Gastroesophageal sphincter (tissue), 4 donors: ENCODE data around the gene PIK3IP1. TPM values are rescaled to one million over a fixed set of nuclear protein-coding genes. Genes with fewer than 3 reads are reported as not detected.

ENCODE experiments used
- ATAC-seq: fragments of 150-250 bp; one replicate; pipeline ENCODE4 v1.9.1; 2016; ENCODE audit warnings: mild to moderate bottlenecking, moderate library complexity
- H3K27ac ChIP-seq, 4 donors: fragments of 200-600 bp; sonication (generic) in 3 of 4; 1 replicate in 3 of 4; 2 replicates in 1 of 4; pipeline ENCODE4 v1.5.1; 2016 to 2019
- H3K27me3 ChIP-seq: fragments of 200-600 bp; sonication (generic); one replicate; pipeline ENCODE4 v1.5.1; 2019
- H3K36me3 ChIP-seq, 2 donors: fragments of 200-600 bp; sonication (generic); one replicate each; pipeline ENCODE4 v1.5.1; 2019; ENCODE audit warnings: control low read depth in 1 of 2
- H3K4me1 ChIP-seq, 3 donors: fragments of 200-600 bp; sonication (generic); 1 replicate in 2 of 3; 2 replicates in 1 of 3; pipeline ENCODE4 v1.5.1; 2016 to 2019; ENCODE audit warnings: control low read depth in 2 of 3
- H3K4me3 ChIP-seq, 2 donors: fragments of 200-600 bp; sonication (generic); one replicate each; pipeline ENCODE4 v1.5.1; 2019; ENCODE audit warnings: mild to moderate bottlenecking in 1 of 2, moderate library complexity in 1 of 2
- H3K9me3 ChIP-seq, 3 donors: fragments of 200-600 bp; sonication (generic); one replicate each; pipeline ENCODE4 v1.5.1; 2017 to 2019; ENCODE audit warnings: control low read depth in 2 of 3
- EP300 ChIP-seq: sonication (generic); formaldehyde crosslinking; IDR thresholded peaks from one replicate; pipeline ENCODE4 v1.6.1; 2017; ENCODE audit warnings: antibody characterized with exemption, mild to moderate bottlenecking
- POLR2A ChIP-seq, 2 donors: fragments of 450-650 bp; IDR thresholded peaks; one replicate each; pipeline ENCODE4 v1.6.1; 2017; ENCODE audit warnings: antibody characterized with exemption in 2 of 2, mild to moderate bottlenecking in 2 of 2, moderate library complexity in 1 of 2
- POLR2AphosphoS5 ChIP-seq: sonication (generic); formaldehyde crosslinking; IDR thresholded peaks from one replicate; pipeline ENCODE4 v1.6.1; 2017; ENCODE audit warnings: antibody characterized with exemption
- WGBS, 2 donors: methylation state at CpG; one replicate each; pipeline ENCODE4 v1.1.5; 2018; ENCODE audit warnings: low coverage in 1 of 2; 5-methylcytosine and 5-hydroxymethylcytosine counted together
- total RNA-seq, 4 donors: library from RNA; depleted of rRNA; stranded (reverse); fragments of >200 nt; gene quantifications; one replicate each; pipeline ENCODE4 v1.1.0, GENCODE V29; 2016
- TF ChIP-seq, protein P1 (sequence below), 4 experiments: fragments of 200-600 bp in 2 of 4; fragments of 450-650 bp in 2 of 4; sonication (generic) in 1 of 4; IDR thresholded peaks; one replicate each; pipeline ENCODE4 v1.5.1; 2017 to 2019; ENCODE audit warnings: antibody characterized with exemption in 4 of 4, mild to moderate bottlenecking in 2 of 4, moderate library complexity in 2 of 4

Gene PIK3IP1
- total RNA-seq, 4 donors from 2014 or later = 28.8 to 53.7 (median 37.8) TPM

DNA sequence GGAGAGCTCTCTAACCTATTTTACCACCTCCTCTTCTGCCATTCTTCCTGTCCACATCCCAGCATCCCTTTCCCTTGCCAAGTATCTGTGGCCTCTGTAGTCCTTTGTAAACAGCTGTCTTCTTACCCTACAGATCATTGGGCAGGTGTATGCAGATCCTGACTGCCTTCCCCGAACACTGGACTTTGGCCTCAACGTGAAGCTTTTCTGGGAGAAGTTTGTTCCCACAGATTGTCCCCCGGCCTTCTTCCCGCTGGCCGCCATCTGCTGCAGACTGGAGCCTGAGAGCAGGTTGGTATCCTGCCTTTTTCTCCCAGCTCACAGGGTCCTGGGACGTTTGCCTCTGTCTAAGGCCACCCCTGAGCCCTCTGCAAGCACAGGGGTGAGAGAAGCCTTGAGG is 17.3 kb downstream of the PIK3IP1 start:
- H3K36me3 ChIP-seq = peaks cover 0 to 85% of the 10 kb centered on the region in 2 donors
- no peak overlapping the region for H3K4me3 ChIP-seq
- 85 to 93% methylated on average over 2 to 5 of the region's 6 CpGs for WGBS, 2 donors
- H3K27me3 ChIP-seq = no peaks in the 10 kb centered on the region
- no peak for TF ChIP-seq POLR2AphosphoS5
- TF ChIP-seq POLR2A (IDR thresholded peaks at IDR 0.05) = no peak
- no peak for TF ChIP-seq EP300
- TF ChIP-seq, protein P1, sequence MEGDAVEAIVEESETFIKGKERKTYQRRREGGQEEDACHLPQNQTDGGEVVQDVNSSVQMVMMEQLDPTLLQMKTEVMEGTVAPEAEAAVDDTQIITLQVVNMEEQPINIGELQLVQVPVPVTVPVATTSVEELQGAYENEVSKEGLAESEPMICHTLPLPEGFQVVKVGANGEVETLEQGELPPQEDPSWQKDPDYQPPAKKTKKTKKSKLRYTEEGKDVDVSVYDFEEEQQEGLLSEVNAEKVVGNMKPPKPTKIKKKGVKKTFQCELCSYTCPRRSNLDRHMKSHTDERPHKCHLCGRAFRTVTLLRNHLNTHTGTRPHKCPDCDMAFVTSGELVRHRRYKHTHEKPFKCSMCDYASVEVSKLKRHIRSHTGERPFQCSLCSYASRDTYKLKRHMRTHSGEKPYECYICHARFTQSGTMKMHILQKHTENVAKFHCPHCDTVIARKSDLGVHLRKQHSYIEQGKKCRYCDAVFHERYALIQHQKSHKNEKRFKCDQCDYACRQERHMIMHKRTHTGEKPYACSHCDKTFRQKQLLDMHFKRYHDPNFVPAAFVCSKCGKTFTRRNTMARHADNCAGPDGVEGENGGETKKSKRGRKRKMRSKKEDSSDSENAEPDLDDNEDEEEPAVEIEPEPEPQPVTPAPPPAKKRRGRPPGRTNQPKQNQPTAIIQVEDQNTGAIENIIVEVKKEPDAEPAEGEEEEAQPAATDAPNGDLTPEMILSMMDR (IDR thresholded peaks at IDR 0.05) = no peak
- no peaks in the 10 kb centered on the region for H3K9me3 ChIP-seq
- no peak for ATAC-seq
- H3K27ac ChIP-seq = no peak overlapping the region
- peaks cover 0 to 5% (median 0%) of the 10 kb centered on the region in 3 donors for H3K4me1 ChIP-seq

DNA sequence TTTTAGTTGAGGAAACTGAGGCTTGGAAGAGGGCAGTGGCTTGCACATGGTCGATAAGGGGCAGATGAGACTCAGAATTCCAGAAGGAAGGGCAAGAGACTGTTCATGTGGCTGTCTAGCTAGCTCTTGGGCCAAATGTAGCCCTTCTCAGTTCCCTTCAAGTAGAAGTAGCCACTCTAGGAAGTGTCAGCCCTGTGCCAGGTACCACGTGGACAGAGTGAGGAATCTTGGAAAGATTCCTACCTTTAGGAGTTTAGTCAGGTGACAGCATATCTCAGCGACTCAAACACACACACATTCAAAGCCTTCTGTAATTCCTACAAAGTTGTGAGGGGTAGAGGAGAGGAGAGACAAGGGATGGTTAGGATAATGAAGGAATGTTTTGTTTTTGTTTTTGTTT is 18.3 kb downstream of the PIK3IP1 start:
- Histone ChIP-seq H3K9me3 (no peaks in the 10 kb centered on the region), H3K4me1 (peaks cover 0 to 5% (median 0%) of the 10 kb centered on the region in 3 donors), H3K4me3 (no peak overlapping the region), H3K27ac (no peak overlapping the region), H3K27me3 (no peaks in the 10 kb centered on the region), H3K36me3 (peaks cover 0 to 79% of the 10 kb centered on the region in 2 donors)
- TF ChIP-seq EP300 = no peak
- no peak for TF ChIP-seq POLR2AphosphoS5
- no peak for TF ChIP-seq POLR2A (IDR thresholded peaks at IDR 0.05)
- TF ChIP-seq, protein P1 (IDR thresholded peaks at IDR 0.05) = no peak
- 47 to 60% methylated on average over 1 to 2 of the region's 3 CpGs for WGBS, 2 donors
- no peak for ATAC-seq

GRCh38 chr22:31272522-31273446 is 19.5 kb downstream of the PIK3IP1 start:
- peak overlapping the region in 2 of 4 donors; percentile 48 to 49 for H3K27ac ChIP-seq
- H3K4me1 ChIP-seq = peaks cover 0 to 5% (median 0%) of the 10 kb centered on the region in 3 donors
- H3K9me3 ChIP-seq = no peaks in the 10 kb centered on the region
- no peaks in the 10 kb centered on the region for H3K27me3 ChIP-seq
- WGBS, 2 donors = 68 to 78% methylated on average over 4 to 13 of the region's 15 CpGs
- peaks cover 0 to 80% of the 10 kb centered on the region in 2 donors for H3K36me3 ChIP-seq
- no peak overlapping the region for H3K4me3 ChIP-seq
- TF ChIP-seq POLR2AphosphoS5 (no peak), POLR2A (IDR thresholded peaks at IDR 0.05) (no peak), EP300 (no peak)
- TF ChIP-seq, protein P1 (IDR thresholded peaks at IDR 0.05) = peak in 3 of 4 experiments; percentile 68 to 76 (median 75)
- ATAC-seq = peak; percentile 68

GRCh38 chr22:31271485-31271884 is 20.8 kb downstream of the PIK3IP1 start:
- TF ChIP-seq, protein P1 (IDR thresholded peaks at IDR 0.05) = no peak
- TF ChIP-seq POLR2A (IDR thresholded peaks at IDR 0.05) = no peak
- Histone ChIP-seq H3K9me3 (no peaks in the 10 kb centered on the region), H3K4me3 (no peak overlapping the region), H3K27me3 (no peaks in the 10 kb centered on the region), H3K27ac (no peak overlapping the region), H3K4me1 (peaks cover 0 to 5% (median 0%) of the 10 kb centered on the region in 3 donors), H3K36me3 (peaks cover 0 to 85% of the 10 kb centered on the region in 2 donors)
- ATAC-seq = no peak
- WGBS, 2 donors = 71 to 83% methylated on average over 2 to 3 of the region's 3 CpGs
